GM18909 (cell line): ENCODE data around the gene OR51G2.
"Not testable (repeated sequence)": the region's sequence is repeated elsewhere in the genome, so short reads cannot be mapped to it uniquely, and the experiment has no call there.

Experiments used
- ATAC-seq: cut with Tn5 transposase; IDR thresholded peaks from one replicate; pipeline ENCODE4 v1.9.1; 2021; ENCODE audit warnings: mild to moderate bottlenecking; ENCODE audit not compliant: unreplicated experiment, poor library complexity

The OR51G2 gene

GRCh38 chr11:4919250-4919649 lies at the start of gene OR51G2:
Gene OR51G2 (minus strand): TSS chr11:4919350. CDS start chr11:4915663, 3,687 bp downstream.
- no peak for ATAC-seq

- no peak for ATAC-seq
These were observed 43.7 kb upstream of the OR51G2 start for GRCh38 chr11:4962816-4963215.

GRCh38 chr11:4960877-4961276 lies 41.7 kb upstream of the OR51G2 start:
- ATAC-seq: no peak

GRCh38 chr11:4957396-4957795 lies 38.2 kb upstream of the OR51G2 start:
- no peak for ATAC-seq

- ATAC-seq: not testable (repeated sequence)
These were observed 36.5 kb upstream of the OR51G2 start, which contains the start of gene OR51A2 for GRCh38 chr11:4955613-4956012. Gene OR51A2 (minus strand): TSS chr11:4955713. CDS start chr11:4955713, 0 bp downstream.

GRCh38 chr11:4947505-4947904 lies 28.4 kb upstream of the OR51G2 start, which contains the start of gene OR51A4:
Gene OR51A4 (minus strand): TSS chr11:4947605. CDS start chr11:4947100, 505 bp downstream.
- ATAC-seq: no peak

- ATAC-seq: no peak
These were observed 17.6 kb upstream of the OR51G2 start for GRCh38 chr11:4936745-4937144.

- no peak for ATAC-seq
These were observed 13.6 kb upstream of the OR51G2 start for GRCh38 chr11:4932751-4933150.

- no peak for ATAC-seq
These were observed 7.5 kb upstream of the OR51G2 start for GRCh38 chr11:4926608-4927007.

GRCh38 chr11:4924239-4924638 lies 5.1 kb upstream of the OR51G2 start, which contains the start of gene OR51G1:
Gene OR51G1 (minus strand): TSS chr11:4924339. CDS start chr11:4924339, 0 bp downstream.
- ATAC-seq: no peak

GRCh38 chr11:4922304-4922703 lies 3.2 kb upstream of the OR51G2 start:
- ATAC-seq: no peak

GRCh38 chr11:4921796-4922195 lies 2.6 kb upstream of the OR51G2 start:
- no peak for ATAC-seq

GRCh38 chr11:4916581-4916980 lies 2.6 kb downstream of the OR51G2 start:
- ATAC-seq: no peak

- no peak for ATAC-seq
These were observed 15.7 kb downstream of the OR51G2 start, which contains the start of gene OR51A7 for GRCh38 chr11:4903484-4903883. Gene OR51A7 (plus strand): TSS chr11:4903783. CDS start chr11:4907370, 3,587 bp downstream.

GRCh38 chr11:4891996-4892640 lies 27.0 kb downstream of the OR51G2 start:
- no peak for ATAC-seq

- ATAC-seq: no peak
These were observed 28.9 kb downstream of the OR51G2 start for GRCh38 chr11:4890279-4890678.

- ATAC-seq: no peak
These were observed 31.6 kb downstream of the OR51G2 start for GRCh38 chr11:4887591-4887990.

GRCh38 chr11:4886186-4886585 lies 33.0 kb downstream of the OR51G2 start:
- no peak for ATAC-seq

- ATAC-seq: no peak
These were observed 34.8 kb downstream of the OR51G2 start for GRCh38 chr11:4884361-4884760.

GRCh38 chr11:4882543-4882942 lies 36.6 kb downstream of the OR51G2 start:
- no peak for ATAC-seq

- no peak for ATAC-seq
These were observed 37.2 kb downstream of the OR51G2 start, which contains the start of gene OR51T1 for GRCh38 chr11:4881860-4882500. Gene OR51T1 (plus strand): TSS chr11:4881900. CDS start chr11:4881900, 0 bp downstream.
